HEK293T (cell line): ENCODE data around the gene APBA1.
"Not testable (repeated sequence)": the region's sequence is repeated elsewhere in the genome, so short reads cannot be mapped to it uniquely, and the experiment has no call there.

Experiments
- ARNT ChIP-seq: fragments of 450-650 bp; IDR thresholded peaks from 2 replicates; pipeline ENCODE4 v1.6.1; 2017; ENCODE audit warnings: mild to moderate bottlenecking
- BHLHE40 ChIP-seq: fragments of 450-650 bp; IDR thresholded peaks from 2 replicates; pipeline ENCODE4 v1.6.1; 2016; ENCODE audit warnings: mild to moderate bottlenecking, moderate library complexity, borderline replicate concordance
- CTBP1 ChIP-seq: fragments of 450-650 bp; IDR thresholded peaks from 2 replicates; pipeline ENCODE4 v1.6.1; 2016; ENCODE audit warnings: borderline replicate concordance
- ELF4 ChIP-seq: fragments of 450-650 bp; IDR thresholded peaks from 2 replicates; pipeline ENCODE4 v1.6.1; 2017; ENCODE audit warnings: antibody characterized with exemption
- FOXA1 ChIP-seq: fragments of 450-650 bp; IDR thresholded peaks from 2 replicates; pipeline ENCODE4 v1.6.1; 2016; ENCODE audit warnings: mild to moderate bottlenecking
- FOXK2 ChIP-seq: fragments of 450-650 bp; IDR thresholded peaks from 2 replicates; pipeline ENCODE4 v1.6.1; 2016; ENCODE audit warnings: mild to moderate bottlenecking
- FOXM1 ChIP-seq: fragments of 450-650 bp; IDR thresholded peaks from 2 replicates; pipeline ENCODE4 v1.6.1; 2017; ENCODE audit warnings: mild to moderate bottlenecking, borderline replicate concordance
- LEF1 ChIP-seq: fragments of 450-650 bp; IDR thresholded peaks from 2 replicates; pipeline ENCODE4 v1.6.1; 2017; ENCODE audit warnings: mild to moderate bottlenecking, borderline replicate concordance
- PKNOX1 ChIP-seq: fragments of 450-650 bp; IDR thresholded peaks from 2 replicates; pipeline ENCODE4 v1.6.1; 2016
- SP1 ChIP-seq: fragments of 450-650 bp; IDR thresholded peaks from 2 replicates; pipeline ENCODE4 v1.6.1; 2017
- SUZ12 ChIP-seq: fragments of 450-650 bp; IDR thresholded peaks from 2 replicates; pipeline ENCODE4 v1.6.1; 2016; ENCODE audit warnings: mild to moderate bottlenecking
- ZNF384 ChIP-seq: fragments of 450-650 bp; IDR thresholded peaks from 2 replicates; pipeline ENCODE4 v1.6.1; 2016

GRCh38 chr9:69409936-69410335 lies 262.2 kb downstream of the APBA1 start:
- TF ChIP-seq SP1, ELF4, ZNF384, BHLHE40, ARNT, SUZ12, FOXK2, PKNOX1, FOXM1, FOXA1, CTBP1, LEF1: not testable (repeated sequence)
